Mucosa of stomach (tissue), 1 donor: ENCODE data around the gene UBE2S.

Experiments
- H3K27me3 ChIP-seq: one replicate; pipeline ENCODE4 v1.7.0; 2013; ENCODE audit warnings: mild to moderate bottlenecking, low read length; ENCODE audit not compliant: control insufficient read depth, insufficient read depth
- H3K36me3 ChIP-seq: one replicate; pipeline ENCODE4 v1.7.0; 2013; ENCODE audit warnings: low read length; ENCODE audit not compliant: control insufficient read depth, insufficient read depth
- H3K4me1 ChIP-seq: one replicate; pipeline ENCODE4 v1.7.0; 2013; ENCODE audit warnings: mild to moderate bottlenecking, low read length; ENCODE audit not compliant: control insufficient read depth, insufficient read depth
- H3K4me3 ChIP-seq: one replicate; pipeline ENCODE4 v1.7.0; 2013; ENCODE audit warnings: low read length
- H3K9ac ChIP-seq: one replicate; pipeline ENCODE4 v1.7.0; 2013; ENCODE audit warnings: mild to moderate bottlenecking, low read length, moderate library complexity
- H3K9me3 ChIP-seq: one replicate; pipeline ENCODE4 v1.7.0; 2013; ENCODE audit warnings: mild to moderate bottlenecking, low read length, moderate library complexity; ENCODE audit not compliant: control insufficient read depth
- donor health status: Pancreatic carcinoma.

UBE2S gene

DNA sequence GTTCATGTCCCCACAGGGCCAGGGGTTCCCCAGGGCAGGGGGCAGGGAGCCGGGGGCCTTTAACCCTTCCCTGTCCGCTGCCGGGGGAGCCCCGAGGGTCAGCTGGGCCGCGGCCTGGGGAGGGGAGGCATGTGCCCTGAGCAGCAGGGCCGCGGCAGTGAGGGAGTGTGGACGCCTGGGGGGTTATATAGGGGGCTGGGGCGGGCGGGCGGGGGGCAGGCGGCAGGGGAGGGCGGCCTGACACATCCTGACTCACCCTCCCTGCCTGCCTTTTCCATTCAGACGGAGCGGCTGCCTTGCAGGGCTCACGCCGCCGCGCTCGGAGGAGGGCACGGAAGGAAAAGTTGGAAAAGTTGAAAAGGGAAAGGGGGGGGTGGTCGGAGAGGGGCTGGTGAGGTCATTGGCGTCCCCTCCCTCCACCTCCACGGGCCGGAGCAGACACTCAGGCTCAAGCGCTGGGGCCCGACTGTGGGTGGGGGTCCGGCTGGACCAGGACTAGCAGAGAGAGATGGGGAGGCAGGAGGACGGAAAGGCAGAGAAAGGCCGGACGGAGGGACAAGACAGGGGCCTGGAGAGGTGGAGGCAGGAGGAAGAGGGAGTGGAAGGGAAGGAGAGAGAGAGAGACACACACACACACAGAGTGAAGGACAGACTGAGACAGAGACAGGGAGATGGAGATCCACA, 37.1 kb downstream of the UBE2S start, which contains the start of gene IL11:
Gene IL11 (minus strand): TSS at position 159 of the 684 bp plus-strand sequence. CDS start 153 bp downstream, at position 6.
- Histone ChIP-seq H3K9ac (no peak within 1 kb of the TSS), H3K36me3 (no peaks in the 10 kb centered on the region), H3K4me1 (peaks cover 21% of the 10 kb centered on the region), H3K9me3 (no peaks in the 10 kb centered on the region), H3K27me3 (peaks cover 70% of the 10 kb centered on the region), H3K4me3 (no peak within 1 kb of the TSS)

DNA sequence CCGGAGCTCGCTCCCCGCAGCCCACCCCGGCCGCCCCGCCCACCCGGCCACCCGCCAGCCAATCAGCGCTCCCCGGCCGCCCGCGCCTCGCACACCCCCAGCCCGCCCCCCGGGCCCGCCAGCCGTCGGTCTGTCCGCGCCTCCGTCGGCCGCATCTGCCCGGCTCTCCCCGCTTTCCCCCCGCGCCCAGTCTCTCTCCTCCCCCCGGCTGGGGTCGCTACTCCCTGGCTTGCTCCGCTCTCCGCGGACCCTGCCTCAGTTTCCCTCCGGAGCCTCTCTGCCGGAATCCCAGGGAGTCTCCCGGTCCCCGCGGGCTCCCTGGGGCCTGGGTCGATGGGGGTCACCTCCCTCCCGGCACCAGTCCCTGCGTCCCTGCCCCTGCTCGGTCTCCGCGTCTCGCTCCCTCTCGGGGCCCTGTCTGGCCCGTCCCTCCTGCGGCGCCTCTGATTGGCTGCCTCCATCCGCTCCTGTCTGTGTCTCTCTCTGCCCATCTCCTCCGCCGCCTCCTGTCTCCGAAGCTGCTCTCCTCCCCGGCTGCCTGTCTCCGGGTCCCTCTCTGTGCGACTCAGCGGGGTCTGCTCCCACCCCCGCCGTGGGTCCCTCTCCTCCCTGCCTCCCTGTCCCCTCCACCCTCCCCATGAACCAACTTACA, 37.8 kb downstream of the UBE2S start:
- no peak overlapping the region for H3K4me3 ChIP-seq
- H3K4me1 ChIP-seq, result peaks cover 18% of the 10 kb centered on the region
- peaks cover 68% of the 10 kb centered on the region for H3K27me3 ChIP-seq
- no peak overlapping the region for H3K9ac ChIP-seq
- H3K36me3 ChIP-seq, result no peaks in the 10 kb centered on the region
- H3K9me3 ChIP-seq, result no peaks in the 10 kb centered on the region

DNA sequence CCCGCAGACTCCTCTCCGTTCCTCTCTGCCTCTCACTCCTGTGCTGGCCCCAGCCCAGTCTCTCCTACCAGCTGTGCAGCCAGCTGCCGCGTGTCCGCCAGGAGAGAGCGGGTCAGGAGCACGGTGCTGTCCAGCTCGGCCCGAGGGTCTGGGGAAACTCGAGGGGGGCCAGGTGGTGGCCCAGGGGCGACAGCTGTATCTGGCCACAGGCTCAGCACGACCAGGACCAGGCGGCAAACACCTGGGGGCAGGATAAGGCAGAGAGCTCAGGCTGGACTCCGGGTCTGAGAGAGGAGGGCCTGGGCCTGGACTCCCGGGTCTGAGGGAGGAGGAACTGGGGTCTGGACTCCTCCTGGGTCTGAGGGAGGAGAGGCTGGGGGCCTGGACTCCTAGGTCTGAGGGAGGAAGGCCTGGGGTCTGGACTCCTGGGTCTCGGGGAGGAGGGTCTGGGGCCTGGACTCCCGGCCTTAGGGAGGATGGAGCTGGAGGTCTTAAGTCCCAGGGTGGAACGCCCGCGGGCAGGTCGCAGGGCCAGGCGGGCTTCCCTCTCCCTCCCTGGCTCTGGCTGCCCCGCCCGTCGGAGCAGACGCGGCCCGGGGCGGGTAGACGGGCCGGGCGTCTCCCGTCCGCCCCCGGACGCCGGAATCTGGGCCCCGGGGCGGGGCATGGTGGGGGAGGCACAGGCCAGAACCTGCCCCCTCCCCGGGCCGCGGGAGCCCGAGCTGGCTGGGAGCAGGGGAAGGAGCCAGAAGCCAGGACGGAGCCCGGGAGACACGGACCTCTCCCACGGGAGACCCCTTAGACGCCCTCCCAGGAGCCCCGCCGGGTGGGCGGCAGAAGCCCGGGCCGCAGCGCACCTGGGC, 38.7 kb downstream of the UBE2S start:
- H3K4me1 ChIP-seq, result peaks cover 14% of the 10 kb centered on the region
- H3K27me3 ChIP-seq, result peaks cover 59% of the 10 kb centered on the region
- H3K9ac ChIP-seq, result no peak overlapping the region
- no peaks in the 10 kb centered on the region for H3K36me3 ChIP-seq
- no peaks in the 10 kb centered on the region for H3K9me3 ChIP-seq
- no peak overlapping the region for H3K4me3 ChIP-seq

GRCh38 chr19:55368106-55368505, 39.5 kb downstream of the UBE2S start:
- Histone ChIP-seq H3K36me3 (no peaks in the 10 kb centered on the region), H3K4me1 (peaks cover 9% of the 10 kb centered on the region), H3K9ac (no peak overlapping the region), H3K27me3 (peaks cover 51% of the 10 kb centered on the region), H3K4me3 (no peak overlapping the region), H3K9me3 (no peaks in the 10 kb centered on the region)

- Histone ChIP-seq H3K4me1 (peaks cover 9% of the 10 kb centered on the region), H3K4me3 (no peak overlapping the region), H3K27me3 (peaks cover 38% of the 10 kb centered on the region), H3K9me3 (no peaks in the 10 kb centered on the region), H3K36me3 (no peaks in the 10 kb centered on the region), H3K9ac (no peak overlapping the region)
Observed at GRCh38 chr19:55366790-55367189, 40.8 kb downstream of the UBE2S start.

DNA sequence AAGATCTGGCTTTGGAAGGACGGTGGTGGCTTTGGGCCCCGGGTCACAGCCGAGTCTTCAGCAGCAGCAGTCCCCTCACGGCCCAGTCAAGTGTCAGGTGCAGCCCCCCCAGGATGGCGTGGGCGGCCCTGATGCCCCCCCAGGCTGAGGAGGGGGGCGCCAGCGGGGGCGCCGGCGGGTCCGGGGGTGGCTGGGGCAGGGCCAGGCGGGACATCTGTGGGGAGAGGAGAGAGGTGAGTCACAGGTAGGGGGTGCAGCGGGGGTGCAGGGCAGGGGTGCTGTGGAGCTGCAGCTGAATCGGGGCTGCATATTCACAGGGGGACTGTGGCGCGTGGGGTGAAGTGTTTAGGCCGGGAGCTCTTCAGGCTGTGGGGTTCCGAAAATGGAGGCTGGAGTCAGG, 41.6 kb downstream of the UBE2S start:
- Histone ChIP-seq H3K9me3 (no peaks in the 10 kb centered on the region), H3K36me3 (no peaks in the 10 kb centered on the region), H3K9ac (no peak overlapping the region), H3K27me3 (peaks cover 30% of the 10 kb centered on the region), H3K4me3 (no peak overlapping the region), H3K4me1 (peaks cover 9% of the 10 kb centered on the region)

DNA sequence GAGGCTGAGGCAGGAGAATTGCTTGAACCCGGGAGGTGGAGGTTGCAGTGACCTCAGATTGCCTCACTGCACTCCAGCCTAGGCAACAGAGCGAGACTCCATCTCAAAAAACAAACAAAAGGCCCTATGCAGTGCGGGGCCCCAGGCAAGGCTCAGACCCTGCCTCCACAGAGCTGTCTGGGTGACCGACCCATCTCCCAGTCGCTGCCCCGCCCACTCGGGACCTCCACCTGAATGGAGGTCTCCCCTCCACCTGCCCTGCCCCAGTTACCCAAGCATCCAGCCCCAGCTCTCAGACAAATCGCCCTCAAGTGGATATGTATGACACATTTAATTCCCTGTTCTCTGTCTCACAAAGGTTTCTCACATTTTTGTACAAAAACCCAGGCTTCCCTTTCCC, 42.3 kb downstream of the UBE2S start:
- H3K4me1 ChIP-seq, result peaks cover 9% of the 10 kb centered on the region
- no peak overlapping the region for H3K4me3 ChIP-seq
- no peak overlapping the region for H3K9ac ChIP-seq
- H3K27me3 ChIP-seq, result peaks cover 24% of the 10 kb centered on the region
- H3K9me3 ChIP-seq, result no peaks in the 10 kb centered on the region
- H3K36me3 ChIP-seq, result no peaks in the 10 kb centered on the region

GRCh38 chr19:55362990-55363716, 44.4 kb downstream of the UBE2S start, which contains the start of gene GARIN5B:
GARIN5B (minus strand) TSS chr19:55363260; CDS start chr19:55363066, 194 bp downstream.
- no peaks in the 10 kb centered on the region for H3K4me1 ChIP-seq
- H3K4me3 ChIP-seq, result no peak within 1 kb of the TSS
- no peaks in the 10 kb centered on the region for H3K36me3 ChIP-seq
- peaks cover 6% of the 10 kb centered on the region for H3K27me3 ChIP-seq
- no peaks in the 10 kb centered on the region for H3K9me3 ChIP-seq
- H3K9ac ChIP-seq, result no peak within 1 kb of the TSS

DNA sequence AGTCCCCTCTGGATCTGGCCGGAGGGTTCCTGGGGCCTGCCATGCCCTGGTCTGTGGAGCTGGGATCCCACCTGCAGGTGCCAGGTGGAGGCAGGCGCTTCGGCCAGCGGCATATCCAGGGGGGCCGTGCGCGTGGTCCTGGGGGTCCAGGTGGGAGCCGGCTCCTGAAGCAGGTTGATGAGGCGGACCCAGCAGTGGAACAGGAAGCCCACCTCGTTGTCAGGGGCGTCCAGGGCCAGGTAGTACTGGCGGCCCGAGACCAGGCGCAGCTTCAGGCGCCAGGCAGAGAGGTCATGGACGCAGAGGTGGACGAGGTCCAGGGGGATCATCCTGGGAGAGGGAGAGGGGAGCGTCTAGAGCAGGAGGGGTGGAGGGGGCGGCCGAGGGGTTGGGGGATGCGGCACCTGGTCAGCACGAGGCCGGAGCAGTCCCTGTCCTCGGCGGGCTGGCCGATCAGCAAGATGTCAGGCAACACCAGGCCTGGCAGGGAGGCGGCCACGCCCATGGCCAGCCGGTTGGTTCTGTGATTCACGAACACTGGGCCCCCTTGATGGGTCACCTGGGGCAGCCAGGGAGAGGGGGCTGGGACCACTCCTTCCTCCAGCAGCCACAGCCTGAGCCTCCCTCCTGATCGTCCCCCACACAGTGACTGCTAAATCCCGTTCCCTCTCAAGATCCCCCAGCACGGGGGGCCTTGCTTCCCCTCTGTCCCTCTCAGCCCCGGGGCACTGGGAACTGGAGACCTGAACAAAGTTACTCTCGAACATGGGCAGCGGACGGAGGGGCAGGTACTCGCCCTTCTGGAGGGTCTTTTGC, 45.2 kb downstream of the UBE2S start:
- no peaks in the 10 kb centered on the region for H3K4me1 ChIP-seq
- no peaks in the 10 kb centered on the region for H3K36me3 ChIP-seq
- no peaks in the 10 kb centered on the region for H3K27me3 ChIP-seq
- H3K4me3 ChIP-seq, result no peak overlapping the region
- no peaks in the 10 kb centered on the region for H3K9me3 ChIP-seq
- no peak overlapping the region for H3K9ac ChIP-seq

DNA sequence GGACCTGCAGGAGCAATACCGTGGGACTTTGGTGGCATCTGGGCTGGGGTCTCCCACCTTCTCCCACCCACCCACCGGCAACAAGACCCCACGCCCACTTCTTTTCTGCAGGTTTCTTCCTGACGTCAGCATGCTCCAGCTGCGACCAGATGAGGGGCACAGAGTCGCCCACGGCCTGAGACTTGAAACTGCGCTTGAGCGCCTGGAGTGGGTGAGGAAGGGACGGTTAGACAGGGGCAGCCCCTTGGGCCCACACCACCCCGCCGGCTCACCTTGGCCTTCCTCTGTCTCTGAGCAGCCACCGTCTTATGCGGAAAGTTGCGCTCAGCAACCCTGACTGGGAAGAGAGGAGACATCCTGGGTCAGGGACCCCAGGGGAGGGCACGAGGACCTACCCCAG, 46.7 kb downstream of the UBE2S start:
- no peaks in the 10 kb centered on the region for H3K36me3 ChIP-seq
- H3K9ac ChIP-seq, result no peak overlapping the region
- H3K9me3 ChIP-seq, result no peaks in the 10 kb centered on the region
- H3K27me3 ChIP-seq, result no peaks in the 10 kb centered on the region
- H3K4me3 ChIP-seq, result no peak overlapping the region
- no peaks in the 10 kb centered on the region for H3K4me1 ChIP-seq
